Stimulated activated effector memory CD8-positive, alpha-beta T cell treated with anti-CD3 and anti-CD28 coated beads, Interleukin-12 subunit alpha, Interleukin-12 subunit beta, amount 100 ng/mL, for 72 hours (primary cell): ENCODE results near the gene CD52.
"Not testable (repeated sequence)": the region's sequence is repeated elsewhere in the genome, so short reads cannot be mapped to it uniquely, and the experiment has no call there.

Experiments
- ATAC-seq: fragments of 150-1000 bp; cut with Tn5 transposase; 2 replicates; pipeline ENCODE4 v1.10.0; 2021
- DNase-seq, 2 donors: peaks; one replicate each; pipeline ENCODE4 v3.0.0; 2021 to 2022; ENCODE audit warnings: low spot score in 2 of 2
- H3K27ac Mint-ChIP-seq: one replicate; pipeline ENCODE4 v1.8.0; 2022; ENCODE audit warnings: mild to moderate bottlenecking, mixed read lengths
- H3K36me3 Mint-ChIP-seq: one replicate; pipeline ENCODE4 v1.8.0; 2022; ENCODE audit warnings: mild to moderate bottlenecking, mixed read lengths
- H3K4me1 Mint-ChIP-seq: one replicate; pipeline ENCODE4 v1.8.0; 2022; ENCODE audit warnings: mixed read lengths
- H3K4me3 Mint-ChIP-seq: one replicate; pipeline ENCODE4 v1.8.0; 2022; ENCODE audit warnings: mild to moderate bottlenecking, mixed read lengths
- H3K9me3 Mint-ChIP-seq: one replicate; pipeline ENCODE4 v1.8.0; 2022; ENCODE audit warnings: mixed read lengths

The CD52 gene

GRCh38 chr1:26306290-26307229, 11.2 kb upstream of the CD52 start, which contains the start of gene UBXN11:
Gene UBXN11 (minus strand): TSS chr1:26306636. CDS start chr1:26302883, 3,753 bp downstream.
- ATAC-seq: peak; percentile 100
- Mint-ChIP-seq H3K4me3 (peak within 1 kb of the TSS; percentile 100), H3K27ac (peak within 1 kb of the TSS; percentile 99), H3K9me3 (no peaks in the 10 kb centered on the region), H3K36me3 (no peaks in the 10 kb centered on the region), H3K4me1 (peaks cover 28% of the 10 kb centered on the region)
- DNase-seq: peak; percentile 80 to 94

- no peak for DNase-seq
- Mint-ChIP-seq H3K4me1 (peaks cover 28% of the 10 kb centered on the region), H3K9me3 (no peaks in the 10 kb centered on the region), H3K27ac (peak overlapping the region; percentile 99), H3K36me3 (no peaks in the 10 kb centered on the region), H3K4me3 (peak overlapping the region; percentile 100)
- no peak for ATAC-seq
Measured at GRCh38 chr1:26307363-26307781, 10.4 kb upstream of the CD52 start.

- H3K9me3 Mint-ChIP-seq: not testable (repeated sequence)
- Mint-ChIP-seq H3K4me3 (peak overlapping the region; percentile 100), H3K4me1 (peaks cover 31% of the 10 kb centered on the region)
Measured at GRCh38 chr1:26307966-26308899, 9.5 kb upstream of the CD52 start.

GRCh38 chr1:26314501-26314900, 3.3 kb upstream of the CD52 start:
- peaks cover 21% of the 10 kb centered on the region for H3K36me3 Mint-ChIP-seq
- H3K4me3 Mint-ChIP-seq: peak overlapping the region; percentile 57
- no peaks in the 10 kb centered on the region for H3K9me3 Mint-ChIP-seq
- peaks cover 51% of the 10 kb centered on the region for H3K4me1 Mint-ChIP-seq
- ATAC-seq (no peak), DNase-seq (no peak)
- peak overlapping the region; percentile 91 for H3K27ac Mint-ChIP-seq

More at GRCh38 chr1:26307966-26308899, 9.5 kb upstream of the CD52 start:
- DNase-seq, H3K36me3 Mint-ChIP-seq: not testable (repeated sequence)
- ATAC-seq: peak; percentile 49
- H3K27ac Mint-ChIP-seq: peak overlapping the region; percentile 99

GRCh38 chr1:26315874-26316850, 1.6 kb upstream of the CD52 start:
- H3K36me3 Mint-ChIP-seq: peaks cover 37% of the 10 kb centered on the region
- no peaks in the 10 kb centered on the region for H3K9me3 Mint-ChIP-seq
- ATAC-seq (no peak), DNase-seq (no peak)
- H3K27ac Mint-ChIP-seq: peak overlapping the region; percentile 91
- H3K4me3 Mint-ChIP-seq: peak overlapping the region; percentile 57
- H3K4me1 Mint-ChIP-seq: peaks cover 67% of the 10 kb centered on the region

GRCh38 chr1:26317146-26317545, 612 bp upstream of the CD52 start:
- Mint-ChIP-seq H3K27ac (peak overlapping the region; percentile 73), H3K36me3 (peaks cover 47% of the 10 kb centered on the region), H3K4me3 (peak overlapping the region; percentile 98), H3K4me1 (peaks cover 76% of the 10 kb centered on the region), H3K9me3 (no peaks in the 10 kb centered on the region)
- DNase-seq (no peak), ATAC-seq (no peak)

- ATAC-seq (peak; percentile 59), DNase-seq (peak; percentile 42 to 77)
- no peaks in the 10 kb centered on the region for H3K9me3 Mint-ChIP-seq
- H3K36me3 Mint-ChIP-seq: peaks cover 61% of the 10 kb centered on the region
- H3K4me1 Mint-ChIP-seq: peaks cover 82% of the 10 kb centered on the region
- peak overlapping the region; percentile 73 for H3K27ac Mint-ChIP-seq
- H3K4me3 Mint-ChIP-seq: peak overlapping the region; percentile 98
Measured at GRCh38 chr1:26318338-26319064, 743 bp downstream of the CD52 start.

GRCh38 chr1:26320896-26321295, 3.1 kb downstream of the CD52 start:
- peak; percentile 3 for ATAC-seq
- H3K9me3 Mint-ChIP-seq: no peaks in the 10 kb centered on the region
- H3K4me3 Mint-ChIP-seq: peak overlapping the region; percentile 98
- peak overlapping the region; percentile 73 for H3K27ac Mint-ChIP-seq
- peaks cover 70% of the 10 kb centered on the region for H3K36me3 Mint-ChIP-seq
- peaks cover 62% of the 10 kb centered on the region for H3K4me1 Mint-ChIP-seq
- peak in 1 of 2 donors; percentile 58 for DNase-seq

- DNase-seq: peak; percentile 98 to 99
- Mint-ChIP-seq H3K4me3 (peak overlapping the region; percentile 98), H3K4me1 (peaks cover 62% of the 10 kb centered on the region), H3K9me3 (no peaks in the 10 kb centered on the region), H3K36me3 (peaks cover 70% of the 10 kb centered on the region), H3K27ac (peak overlapping the region; percentile 73)
- ATAC-seq: peak; percentile 78
Measured at GRCh38 chr1:26321315-26322041, 3.7 kb downstream of the CD52 start.

GRCh38 chr1:26322042-26322331, 4.2 kb downstream of the CD52 start:
- Mint-ChIP-seq H3K4me1 (peaks cover 61% of the 10 kb centered on the region), H3K27ac (peak overlapping the region; percentile 73), H3K9me3 (no peaks in the 10 kb centered on the region), H3K4me3 (no peak overlapping the region), H3K36me3 (peaks cover 70% of the 10 kb centered on the region)
- DNase-seq: no peak
- no peak for ATAC-seq

GRCh38 chr1:26323382-26323781, 5.6 kb downstream of the CD52 start:
- Mint-ChIP-seq H3K27ac (peak overlapping the region; percentile 73), H3K9me3 (no peaks in the 10 kb centered on the region), H3K4me1 (peaks cover 47% of the 10 kb centered on the region), H3K4me3 (no peak overlapping the region), H3K36me3 (peaks cover 66% of the 10 kb centered on the region)
- DNase-seq (no peak), ATAC-seq (no peak)

- no peak overlapping the region for H3K4me3 Mint-ChIP-seq
- ATAC-seq: no peak
- H3K9me3 Mint-ChIP-seq: no peaks in the 10 kb centered on the region
- peaks cover 36% of the 10 kb centered on the region for H3K4me1 Mint-ChIP-seq
- DNase-seq: no peak
- H3K36me3 Mint-ChIP-seq: peaks cover 54% of the 10 kb centered on the region
- peak overlapping the region; percentile 50 for H3K27ac Mint-ChIP-seq
Measured at GRCh38 chr1:26324550-26324949, 6.8 kb downstream of the CD52 start.

GRCh38 chr1:26327956-26328362, 10.2 kb downstream of the CD52 start:
- H3K27ac Mint-ChIP-seq: peak overlapping the region; percentile 40

More at GRCh38 chr1:26327956-26328362, 10.2 kb downstream of the CD52 start:
- Mint-ChIP-seq H3K4me1 (peaks cover 4% of the 10 kb centered on the region), H3K36me3 (peaks cover 20% of the 10 kb centered on the region), H3K9me3 (no peaks in the 10 kb centered on the region), H3K4me3 (no peak overlapping the region)
- ATAC-seq (no peak), DNase-seq (no peak)
